ENCODE measurements around the gene IQUB.

IQUB gene

DNA sequence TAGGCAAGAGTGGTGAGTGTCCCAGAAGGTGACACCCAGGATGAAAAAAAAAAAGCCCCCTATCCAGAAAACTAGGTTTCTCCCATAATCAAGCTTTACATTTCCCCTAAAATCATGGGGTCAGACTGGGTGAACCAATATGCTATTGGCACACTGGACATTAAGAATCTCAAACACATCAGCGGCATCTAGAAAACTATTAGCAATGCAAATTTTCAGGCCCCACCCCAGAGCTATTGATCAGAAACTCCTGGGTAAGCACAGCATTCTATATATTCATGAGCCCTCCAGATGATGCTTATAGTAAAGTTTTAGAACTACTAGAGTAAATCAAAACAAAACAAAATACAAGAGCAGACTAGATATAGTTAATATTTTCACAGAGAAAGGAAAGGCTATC, 36.4 kb downstream of the IQUB start:
- no peak overlapping the region for H3K27ac ChIP-seq (ENCODE audit: extremely low read depth, low read depth, low read length)
- no peaks in the 10 kb centered on the region for H3K4me1 ChIP-seq (ENCODE audit: control insufficient read depth, insufficient read depth, low read length)
- TF ChIP-seq ZBTB10 (tag by site-specific recombination; IDR thresholded peaks at IDR 0.05) (no peak), ZNF140 (tag by site-specific recombination; IDR thresholded peaks at IDR 0.05) (no peak), ZBTB21 (tag by site-specific recombination; IDR thresholded peaks at IDR 0.05) (no peak), ZBTB7A (tag by site-specific recombination; IDR thresholded peaks at IDR 0.05; ENCODE audit: low read depth) (no peak), ZNF155 (tag by site-specific recombination; IDR thresholded peaks at IDR 0.05) (no peak), ZNF174 (tag by site-specific recombination; IDR thresholded peaks at IDR 0.05) (no peak), SCRT2 (tag by site-specific recombination; IDR thresholded peaks at IDR 0.05) (no peak), ZNF354C (tag by site-specific recombination; IDR thresholded peaks at IDR 0.05; ENCODE audit: borderline replicate concordance, low read depth) (no peak), ZNF138 (tag by site-specific recombination; IDR thresholded peaks at IDR 0.05; ENCODE audit: borderline replicate concordance) (no peak)
- H3K36me3 ChIP-seq (ENCODE audit: control insufficient read depth in 2 of 2, insufficient read depth in 1 of 2, low read length in 2 of 2): no peaks in the 10 kb centered on the region
- CTCF ChIA-PET: interaction anchor here (0.5 to 0.8 kb wide), 3 partner anchors 11 to 506 kb away, joined by 3 to 4 read pairs (median 4); no protein-coding TSS in a partner anchor
- no peaks in the 10 kb centered on the region for H3K9me3 ChIP-seq (ENCODE audit: control insufficient read depth, insufficient read depth, low read depth, low read length)
- no peak overlapping the region for H3K4me3 ChIP-seq (ENCODE audit: low read depth, low read length)
- POLR2A ChIA-PET: no interaction called here

GRCh38 chr7:123494193-123494796, 40.1 kb downstream of the IQUB start:
- ChIA-PET POLR2A (interaction anchor here (1.1 kb wide), 1 partner anchor 40 kb away, joined by 7 read pairs; the partner anchor contains the start of gene IQUB), CTCF (interaction anchor here (0.5 to 2.8 kb wide), 31 partner anchors 10 to 1438 kb away, joined by 3 to 17 read pairs (median 4); partner anchors contain the start of genes IQUB and NDUFA5)
- no peaks in the 10 kb centered on the region for H3K36me3 ChIP-seq (ENCODE audit: control insufficient read depth in 2 of 2, insufficient read depth in 1 of 2, low read length in 2 of 2)
- H3K9me3 ChIP-seq (ENCODE audit: control insufficient read depth, insufficient read depth, low read depth, low read length): no peaks in the 10 kb centered on the region
- H3K27ac ChIP-seq (ENCODE audit: extremely low read depth, low read depth, low read length): no peak overlapping the region
- no peak overlapping the region for H3K4me3 ChIP-seq (ENCODE audit: low read depth, low read length)
- TF ChIP-seq MYNN (tag by site-specific recombination; IDR thresholded peaks at IDR 0.05; ENCODE audit: borderline replicate concordance) (no peak), ZNF146 (tag by site-specific recombination; IDR thresholded peaks at IDR 0.05) (no peak), ZNF654 (tag by site-specific recombination; IDR thresholded peaks at IDR 0.05; ENCODE audit: low read depth) (peak; percentile 79), PRDM2 (tag by site-specific recombination; IDR thresholded peaks at IDR 0.05; ENCODE audit: borderline replicate concordance) (no peak)
- no peaks in the 10 kb centered on the region for H3K4me1 ChIP-seq (ENCODE audit: control insufficient read depth, insufficient read depth, low read length)

All from HEK293 (cell line).